ENCODE data around the gene SIRPB2.

Gene SIRPB2

GRCh38 chr20:1438361-1438760 lies 52.9 kb downstream of the SIRPB2 start:
- no peak for DNase-seq

DNA sequence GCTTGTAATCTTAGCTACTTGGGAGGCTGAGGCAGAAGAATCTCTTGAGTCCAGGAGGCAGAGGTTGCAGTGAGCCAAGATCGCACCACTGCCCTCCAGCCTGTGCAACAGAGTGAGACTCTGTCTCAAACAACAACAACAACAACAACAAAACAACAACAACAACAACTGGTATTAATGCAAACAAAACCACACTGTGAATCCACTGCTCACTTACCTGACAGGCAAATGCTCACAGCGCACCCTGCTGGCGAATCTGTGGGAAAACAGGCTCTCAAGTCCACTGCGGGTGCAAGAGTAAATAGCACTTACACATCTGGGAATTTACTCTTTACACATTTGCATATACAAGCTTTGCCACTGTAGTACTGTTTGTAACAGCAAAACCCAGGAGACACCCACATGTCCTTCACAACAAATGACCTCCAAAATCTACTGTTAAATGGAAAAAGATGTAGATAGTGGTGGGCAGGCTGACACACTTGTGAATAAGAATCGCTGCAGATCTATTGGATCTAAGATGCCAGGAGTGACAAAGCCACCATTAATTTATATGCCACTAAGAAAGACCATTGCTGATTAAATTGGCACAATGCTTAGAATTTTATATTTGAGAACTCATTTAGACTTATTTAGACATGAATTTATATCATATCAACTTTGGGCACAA lies 53.9 kb downstream of the SIRPB2 start:
- peak; percentile 81 to 83 for DNase-seq

GRCh38 chr20:1436263-1436662 lies 55.0 kb downstream of the SIRPB2 start:
- no peak for DNase-seq

DNA sequence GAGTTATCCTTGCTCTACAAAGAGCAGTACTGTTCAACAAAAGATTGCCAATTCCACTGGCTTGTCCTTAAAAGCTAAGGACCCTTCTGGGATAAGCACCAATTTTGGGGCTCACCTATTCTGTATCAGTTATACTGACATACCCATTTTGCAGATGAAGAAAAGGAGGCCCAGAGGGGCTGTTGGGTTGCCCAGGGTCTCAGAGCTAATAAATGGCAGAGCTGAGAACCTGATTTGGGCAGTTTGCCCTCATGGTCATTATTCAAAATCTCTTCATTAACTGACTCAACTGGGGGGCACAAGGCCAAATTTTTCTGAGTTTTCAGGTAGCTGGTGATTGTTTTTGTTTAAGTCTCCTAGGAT lies 55.9 kb downstream of the SIRPB2 start:
- no peak for DNase-seq

DNA sequence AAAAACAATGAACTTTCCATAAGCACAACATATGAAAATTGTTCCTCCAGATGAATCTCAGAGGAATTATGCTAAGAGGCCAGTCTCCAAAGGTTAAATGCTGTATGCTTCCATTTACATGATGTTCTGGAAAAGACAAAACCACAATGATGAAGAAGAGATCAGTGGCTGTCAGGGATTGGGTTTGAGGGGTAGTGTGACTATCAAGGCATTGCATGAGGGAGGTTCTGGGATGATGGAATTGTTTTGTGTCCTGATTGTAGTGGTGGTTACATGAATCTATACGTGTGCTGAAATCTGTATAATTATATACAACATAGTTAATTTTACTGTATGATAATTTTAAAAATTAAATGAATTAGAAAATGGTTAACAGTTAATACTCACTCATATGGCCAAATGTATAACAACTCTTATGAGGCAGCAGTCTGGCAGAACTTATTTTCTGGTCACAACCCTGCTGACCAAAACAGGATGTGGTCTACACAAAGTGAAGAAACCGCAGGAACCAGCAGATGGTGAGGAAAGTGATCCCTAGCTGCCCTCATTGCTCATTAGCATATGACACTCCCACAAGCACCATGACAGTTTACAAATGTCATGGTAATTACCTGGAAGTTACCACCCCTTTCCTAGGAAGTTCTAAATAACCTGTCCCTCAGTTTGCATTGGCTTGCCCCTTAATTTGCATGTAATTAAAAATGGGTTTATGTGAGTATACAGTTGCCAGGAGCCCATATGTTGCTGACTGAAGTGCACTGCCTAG lies 56.5 kb downstream of the SIRPB2 start:
- peak; percentile 45 to 46 for DNase-seq

DNA sequence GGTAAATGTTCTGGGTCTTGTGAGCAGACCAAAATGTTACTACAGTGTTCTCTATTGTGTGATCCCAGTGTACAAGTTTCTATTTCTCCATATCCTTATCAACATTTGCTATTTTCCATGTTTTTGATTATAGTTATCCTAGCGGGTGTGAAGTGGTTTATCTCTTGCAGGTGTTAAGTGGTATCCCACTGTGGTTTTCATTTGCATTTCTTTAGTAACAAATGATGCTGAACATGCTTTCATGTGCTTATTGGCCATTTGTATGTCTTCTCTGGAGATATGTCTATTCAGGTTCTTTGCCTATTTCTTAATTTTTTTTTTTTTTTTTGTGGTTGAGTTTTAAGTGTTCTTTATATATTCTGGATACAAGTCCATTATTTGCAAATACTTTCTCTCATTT lies 60.1 kb downstream of the SIRPB2 start:
- DNase-seq = no peak

- DNase-seq = no peak
Measured at GRCh38 chr20:1430004-1430451, 61.2 kb downstream of the SIRPB2 start.

GRCh38 chr20:1429143-1429728 lies 62.0 kb downstream of the SIRPB2 start:
- no peak for DNase-seq

DNA sequence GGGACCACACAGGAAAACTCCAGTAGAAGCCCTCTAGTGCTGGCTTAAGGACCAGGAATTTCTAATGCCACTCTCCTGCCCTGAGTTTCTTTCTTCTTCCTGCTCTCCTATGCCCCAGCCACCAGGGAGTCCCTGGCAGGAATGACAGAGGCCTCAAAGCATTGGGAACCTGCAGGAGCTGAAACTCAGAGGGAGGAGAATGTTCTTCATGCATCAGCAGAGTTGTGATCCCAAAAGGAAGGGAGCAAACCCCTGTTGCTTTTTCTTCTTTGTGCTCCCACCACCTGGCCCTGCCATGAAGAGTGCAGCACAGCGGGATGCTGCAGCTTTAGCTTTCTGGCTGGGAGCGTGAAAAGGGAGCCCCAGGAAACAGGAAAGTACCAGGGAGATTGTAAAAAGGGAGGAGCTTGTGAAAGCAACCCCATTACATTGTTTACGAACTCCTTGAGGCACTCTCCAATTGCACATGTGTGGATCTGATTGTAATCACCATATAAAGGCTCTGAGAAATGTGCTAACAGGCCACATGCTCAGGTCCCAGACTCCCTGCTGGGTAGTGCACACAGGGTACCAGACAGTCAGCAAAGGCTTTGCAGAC lies 63.7 kb downstream of the SIRPB2 start:
- no peak for DNase-seq

- no peak for DNase-seq
Measured at GRCh38 chr20:1426231-1426849, 64.9 kb downstream of the SIRPB2 start.

Data from stimulated activated CD4-positive, alpha-beta T cell treated with anti-CD3 and anti-CD28 coated beads, Interleukin-2, amount 100 ng/mL, for 24 hours (primary cell).